HEK293T (cell line): Measurements from ENCODE around the gene RIOK1.

ENCODE experiments used
- FOXA1 ChIP-seq: fragments of 450-650 bp; IDR thresholded peaks from 2 replicates; pipeline ENCODE4 v1.6.1; 2016; ENCODE audit warnings: mild to moderate bottlenecking
- FOXK2 ChIP-seq: fragments of 450-650 bp; IDR thresholded peaks from 2 replicates; pipeline ENCODE4 v1.6.1; 2016; ENCODE audit warnings: mild to moderate bottlenecking
- SP1 ChIP-seq: fragments of 450-650 bp; IDR thresholded peaks from 2 replicates; pipeline ENCODE4 v1.6.1; 2017
- SUZ12 ChIP-seq: fragments of 450-650 bp; IDR thresholded peaks from 2 replicates; pipeline ENCODE4 v1.6.1; 2016; ENCODE audit warnings: mild to moderate bottlenecking
- TARDBP ChIP-seq: fragments of 450-650 bp; IDR thresholded peaks from 2 replicates; pipeline ENCODE4 v1.6.1; 2016
- ZNF384 ChIP-seq: fragments of 450-650 bp; IDR thresholded peaks from 2 replicates; pipeline ENCODE4 v1.6.1; 2016

GRCh38 chr6:7439228-7439627 lies 49.6 kb downstream of the RIOK1 start:
- TF ChIP-seq FOXA1 (no peak), FOXK2 (no peak), SUZ12 (no peak), SP1 (no peak), ZNF384 (no peak), TARDBP (no peak)
